ENCODE results near the gene MYO5C. TPM values are rescaled to one million over a fixed set of nuclear protein-coding genes. Genes with fewer than 3 reads are reported as not detected.

Gene MYO5C
- total and polyA plus RNA-seq, 2 of the 13 experiments (the other 11 are each of a cell fraction or from before 2014, with no cell fraction given): 15.7 to 23.7 TPM

GRCh38 chr15:52213206-52213605 is 82.4 kb downstream of the MYO5C start:
- Histone ChIP-seq H3K4me1 (ENCODE audit: insufficient read depth, low read length) (no peaks in the 10 kb centered on the region), H3K27me3 (ENCODE audit: control insufficient read depth in 1 of 2, insufficient read depth in 2 of 2, low read length in 2 of 2) (no peaks in the 10 kb centered on the region), H4K20me1 (ENCODE audit: insufficient read depth, low read length) (no peaks in the 10 kb centered on the region), H3K4me3 (replicated peaks in 1 of 3; ENCODE audit: insufficient read depth in 1 of 3, low read depth in 2 of 3, low read length in 3 of 3) (no peak overlapping the region), H3K36me3 (replicated peaks in 1 of 2; ENCODE audit: control insufficient read depth in 1 of 2, insufficient read depth in 2 of 2, low read length in 2 of 2) (peaks cover 29 to 76% of the 10 kb centered on the region in 2 experiments), H3K79me2 (ENCODE audit: insufficient read depth, low read length) (no peaks in the 10 kb centered on the region), H3K4me2 (ENCODE audit: low read depth, low read length) (no peak overlapping the region), H2AFZ (ENCODE audit: low read length) (no peak overlapping the region), H3K27ac (ENCODE audit: extremely low read length, insufficient read depth, low read length) (no peak overlapping the region), H3K9me3 (ENCODE audit: low read length) (no peaks in the 10 kb centered on the region), H3K9ac (ENCODE audit: insufficient read depth, low read depth, low read length) (no peak overlapping the region)
- in situ Hi-C loops (cut with HindIII; ENCODE audit: extremely low pct_ligation_motif_present, low pct_unique_long_range_greater_than_20kb): no loop called here
- ChIA-PET POLR2A (no interaction called here), CTCF (ENCODE audit: low intra/inter-chr PET ratio, low total read pairs) (no interaction called here)
- no peak for FAIRE-seq
- TF ChIP-seq ZBTB37 (CRISPR knock-in tag; IDR thresholded peaks at IDR 0.05) (no peak), ZNF883 (CRISPR knock-in tag; IDR thresholded peaks at IDR 0.05; ENCODE audit: not compliant biosample characterization) (no peak), ZBTB7B (CRISPR knock-in tag; IDR thresholded peaks at IDR 0.05) (no peak), XRCC5 (optimal IDR thresholded peaks at IDR 0.05; ENCODE audit: low read length) (no peak), NFYB (CRISPR knock-in tag; IDR thresholded peaks at IDR 0.05) (no peak), REST (IDR thresholded peaks at IDR 0.05; ENCODE audit: borderline replicate concordance in 1 of 2, low read depth in 1 of 2, low read length in 2 of 2) (no peak), CREB1 (IDR thresholded peaks at IDR 0.05) (no peak), CREB1 (CRISPR knock-in tag; IDR thresholded peaks at IDR 0.05) (no peak), ZEB1 (IDR thresholded peaks at IDR 0.05; ENCODE audit: insufficient replicate concordance, low read depth) (no peak), ZFP36L1 (CRISPR knock-in tag; IDR thresholded peaks at IDR 0.05) (no peak), FUBP1 (CRISPR knock-in tag; IDR thresholded peaks at IDR 0.05; ENCODE audit: borderline replicate concordance) (no peak), ATF6 (CRISPR knock-in tag; conservative IDR thresholded peaks at IDR 0.05) (no peak), SALL2 (CRISPR knock-in tag; IDR thresholded peaks at IDR 0.05) (no peak), MYNN (CRISPR knock-in tag; IDR thresholded peaks at IDR 0.05; ENCODE audit: low read depth) (no peak)
- 84% methylated on average over 3 of the region's 3 CpGs for WGBS (ENCODE audit: low lambda C conversion rate)
- no peak for DNase-seq (ENCODE audit: low spot score)
- ATAC-seq: no peak
- no TSS peak for BruUV-seq (replicated peaks)
- intact Hi-C loops (cut with micrococcal nuclease; ENCODE audit: unreplicated experiment): no loop called here
